GM10266 (cell line): ENCODE data around the gene ASTN2.
"Not testable (repeated sequence)": the region's sequence is repeated elsewhere in the genome, so short reads cannot be mapped to it uniquely, and the experiment has no call there.

Experiments used
- DNase-seq: peaks from one replicate; pipeline ENCODE4 v3.0.0; 2012; ENCODE audit errors: extremely low spot score
- TF ChIP-seq, protein P1 (sequence below): IDR thresholded peaks from 2 replicates; pipeline ENCODE4 v1.5.1; 2012; ENCODE audit warnings: mild to moderate bottlenecking, low read depth; ENCODE audit not compliant: control insufficient read depth, insufficient read depth; ENCODE audit errors: missing control alignments

ASTN2 gene

GRCh38 chr9:116837018-116837989 lies 577.6 kb downstream of the ASTN2 start:
- no peak for DNase-seq

DNA sequence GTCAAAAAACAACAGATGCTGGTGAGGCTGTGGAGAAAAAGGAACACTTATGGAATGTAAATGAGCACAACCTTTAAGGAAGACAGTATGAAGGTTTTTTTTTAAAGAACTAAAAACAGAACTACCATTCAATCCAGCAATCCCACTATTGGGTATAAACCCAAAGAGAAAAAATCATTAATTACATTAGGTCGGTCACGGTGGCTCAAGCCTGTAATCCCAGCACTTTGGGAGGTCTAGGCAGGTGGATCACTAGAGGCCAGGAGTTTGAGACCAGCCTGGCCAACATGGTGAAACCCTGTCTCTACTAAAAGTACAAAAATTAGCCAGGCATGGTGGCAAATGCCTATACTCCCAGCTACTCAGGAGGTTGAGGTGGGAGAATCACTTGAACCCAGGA lies 584.5 kb downstream of the ASTN2 start:
- DNase-seq = not testable (repeated sequence)

More at GRCh38 chr9:116837018-116837989, 577.6 kb downstream of the ASTN2 start:
- TF ChIP-seq, protein P1, sequence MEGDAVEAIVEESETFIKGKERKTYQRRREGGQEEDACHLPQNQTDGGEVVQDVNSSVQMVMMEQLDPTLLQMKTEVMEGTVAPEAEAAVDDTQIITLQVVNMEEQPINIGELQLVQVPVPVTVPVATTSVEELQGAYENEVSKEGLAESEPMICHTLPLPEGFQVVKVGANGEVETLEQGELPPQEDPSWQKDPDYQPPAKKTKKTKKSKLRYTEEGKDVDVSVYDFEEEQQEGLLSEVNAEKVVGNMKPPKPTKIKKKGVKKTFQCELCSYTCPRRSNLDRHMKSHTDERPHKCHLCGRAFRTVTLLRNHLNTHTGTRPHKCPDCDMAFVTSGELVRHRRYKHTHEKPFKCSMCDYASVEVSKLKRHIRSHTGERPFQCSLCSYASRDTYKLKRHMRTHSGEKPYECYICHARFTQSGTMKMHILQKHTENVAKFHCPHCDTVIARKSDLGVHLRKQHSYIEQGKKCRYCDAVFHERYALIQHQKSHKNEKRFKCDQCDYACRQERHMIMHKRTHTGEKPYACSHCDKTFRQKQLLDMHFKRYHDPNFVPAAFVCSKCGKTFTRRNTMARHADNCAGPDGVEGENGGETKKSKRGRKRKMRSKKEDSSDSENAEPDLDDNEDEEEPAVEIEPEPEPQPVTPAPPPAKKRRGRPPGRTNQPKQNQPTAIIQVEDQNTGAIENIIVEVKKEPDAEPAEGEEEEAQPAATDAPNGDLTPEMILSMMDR = no peak

- TF ChIP-seq, protein P1 = no peak
- DNase-seq = no peak
Measured at GRCh38 chr9:116821633-116822229, 593.1 kb downstream of the ASTN2 start.

DNA sequence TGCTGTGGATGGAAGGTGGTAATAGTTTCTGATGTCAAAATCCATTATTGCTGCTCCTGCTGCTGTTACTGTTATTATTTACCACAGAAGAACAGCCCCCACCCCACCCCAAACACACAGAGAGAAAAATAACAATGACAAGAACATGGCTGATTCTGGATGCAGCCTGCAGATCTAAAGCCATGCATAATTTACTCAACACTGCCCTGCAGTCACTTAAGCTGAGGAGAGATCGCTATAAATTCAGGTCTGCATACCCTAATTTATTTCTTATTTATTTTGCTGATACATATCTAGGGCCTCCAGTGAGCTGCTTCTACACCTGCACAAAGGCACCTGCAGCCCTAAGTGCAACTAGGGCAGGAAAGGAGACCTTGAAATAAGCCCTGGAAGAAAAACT lies 595.7 kb downstream of the ASTN2 start:
- no peak for DNase-seq
- TF ChIP-seq, protein P1 = no peak

- no peak for DNase-seq
- TF ChIP-seq, protein P1 = no peak
Measured at GRCh38 chr9:116817762-116818161, 597.1 kb downstream of the ASTN2 start.

- TF ChIP-seq, protein P1 = no peak
- no peak for DNase-seq
Measured at GRCh38 chr9:116816484-116816883, 598.4 kb downstream of the ASTN2 start.

GRCh38 chr9:116815835-116816234 lies 599.0 kb downstream of the ASTN2 start:
- TF ChIP-seq, protein P1 = no peak
- DNase-seq = peak; percentile 10

GRCh38 chr9:116813031-116813300 lies 601.9 kb downstream of the ASTN2 start:
- TF ChIP-seq, protein P1 = no peak
- no peak for DNase-seq
